Ishikawa (cell line): ENCODE results near the gene BID.

Experiments used
- CEBPB ChIP-seq: IDR thresholded peaks from 2 replicates; pipeline ENCODE4 v1.6.1; 2012
- CREB1 ChIP-seq: IDR thresholded peaks from 2 replicates; pipeline ENCODE4 v1.6.1; 2012; ENCODE audit warnings: low read depth
- EGR1 ChIP-seq: IDR thresholded peaks from 2 replicates; pipeline ENCODE4 v1.6.1; 2012
- EP300 ChIP-seq: IDR thresholded peaks from 2 replicates; pipeline ENCODE4 v1.6.1; 2012; ENCODE audit warnings: borderline replicate concordance
- FOXM1 ChIP-seq: IDR thresholded peaks from 2 replicates; pipeline ENCODE4 v1.6.1; 2012; ENCODE audit warnings: low read depth, borderline replicate concordance
- MAX ChIP-seq: IDR thresholded peaks from 2 replicates; pipeline ENCODE4 v1.6.1; 2012
- NFIC ChIP-seq: IDR thresholded peaks from 2 replicates; pipeline ENCODE4 v1.6.1; 2012
- RAD21 ChIP-seq: IDR thresholded peaks from 2 replicates; pipeline ENCODE4 v1.6.1; 2012; ENCODE audit warnings: low read depth
- REST ChIP-seq: IDR thresholded peaks from 2 replicates; pipeline ENCODE4 v1.6.1; 2012; ENCODE audit warnings: low read depth, mild to moderate bottlenecking
- TAF1 ChIP-seq: IDR thresholded peaks from 2 replicates; pipeline ENCODE4 v1.6.1; 2012; ENCODE audit warnings: low read depth, mild to moderate bottlenecking
- TCF12 ChIP-seq: IDR thresholded peaks from 2 replicates; pipeline ENCODE4 v1.6.1; 2012; ENCODE audit warnings: low read depth
- TEAD4 ChIP-seq: IDR thresholded peaks from 2 replicates; pipeline ENCODE4 v1.6.1; 2012
- USF1 ChIP-seq: IDR thresholded peaks from 2 replicates; pipeline ENCODE4 v1.6.1; 2012
- YY1 ChIP-seq: IDR thresholded peaks from 2 replicates; pipeline ENCODE4 v1.6.1; 2012; ENCODE audit warnings: low read depth
- ZBTB7A ChIP-seq: IDR thresholded peaks from 2 replicates; pipeline ENCODE4 v1.6.1; 2012; ENCODE audit warnings: low read depth

BID gene

GRCh38 chr22:17732251-17732854 lies 41.9 kb downstream of the BID start:
- TF ChIP-seq NFIC (no peak), CEBPB (no peak), EP300 (no peak), RAD21 (no peak), USF1 (no peak), MAX (no peak), TCF12 (no peak), TAF1 (no peak), ZBTB7A (no peak), TEAD4 (no peak), EGR1 (no peak), FOXM1 (no peak), REST (no peak), YY1 (no peak), CREB1 (no peak)

- TF ChIP-seq RAD21 (no peak), TCF12 (no peak), USF1 (no peak), TEAD4 (no peak), FOXM1 (no peak), YY1 (no peak), NFIC (no peak), REST (no peak)
Observed at GRCh38 chr22:17729561-17729960, 44.7 kb downstream of the BID start.

- TF ChIP-seq EGR1 (no peak), FOXM1 (no peak), NFIC (no peak), CEBPB (no peak), USF1 (no peak), CREB1 (no peak), EP300 (no peak), TAF1 (no peak), REST (no peak), ZBTB7A (no peak), MAX (no peak), RAD21 (no peak), TEAD4 (no peak), YY1 (no peak), TCF12 (no peak)
Observed at GRCh38 chr22:17728786-17729185, 45.5 kb downstream of the BID start.
